Right renal cortex interstitium (tissue), 3 donors: ENCODE data around the gene HOMER2. TPM values are rescaled to one million over a fixed set of nuclear protein-coding genes. Genes with fewer than 3 reads are reported as not detected.

Experiments
- DNase-seq, 3 donors: peaks; one replicate each; pipeline ENCODE4 v3.0.0-alpha.2; 2013; ENCODE audit warnings: low read depth in 3 of 3, low spot score in 2 of 3
- polyA plus RNA-seq, 3 donors: library from polyadenylated mRNA; unstranded; fragments of 120-200 nt; gene quantifications; one replicate each; pipeline ENCODE4 v1.2.1, GENCODE V29; 2013; ENCODE audit not compliant: insufficient read length in 3 of 3

Gene HOMER2
- polyA plus RNA-seq, 3 donors = 28.3 to 29.8 (median 29.3) TPM

GRCh38 chr15:82807920-82808633, 144.4 kb downstream of the HOMER2 start:
- DNase-seq = no peak

GRCh38 chr15:82805994-82806406, 146.5 kb downstream of the HOMER2 start, which contains the start of gene FSD2:
Gene FSD2 (minus strand): TSS chr15:82806069. CDS start chr15:82787390, 18,679 bp downstream.
- DNase-seq = peak in 1 of 3 donors; percentile 15

- no peak for DNase-seq
Measured at GRCh38 chr15:82804575-82804949, 148.0 kb downstream of the HOMER2 start.

- no peak for DNase-seq
Measured at GRCh38 chr15:82803793-82804574, 148.5 kb downstream of the HOMER2 start.

GRCh38 chr15:82802497-82802896, 150.0 kb downstream of the HOMER2 start:
- DNase-seq = no peak

DNA sequence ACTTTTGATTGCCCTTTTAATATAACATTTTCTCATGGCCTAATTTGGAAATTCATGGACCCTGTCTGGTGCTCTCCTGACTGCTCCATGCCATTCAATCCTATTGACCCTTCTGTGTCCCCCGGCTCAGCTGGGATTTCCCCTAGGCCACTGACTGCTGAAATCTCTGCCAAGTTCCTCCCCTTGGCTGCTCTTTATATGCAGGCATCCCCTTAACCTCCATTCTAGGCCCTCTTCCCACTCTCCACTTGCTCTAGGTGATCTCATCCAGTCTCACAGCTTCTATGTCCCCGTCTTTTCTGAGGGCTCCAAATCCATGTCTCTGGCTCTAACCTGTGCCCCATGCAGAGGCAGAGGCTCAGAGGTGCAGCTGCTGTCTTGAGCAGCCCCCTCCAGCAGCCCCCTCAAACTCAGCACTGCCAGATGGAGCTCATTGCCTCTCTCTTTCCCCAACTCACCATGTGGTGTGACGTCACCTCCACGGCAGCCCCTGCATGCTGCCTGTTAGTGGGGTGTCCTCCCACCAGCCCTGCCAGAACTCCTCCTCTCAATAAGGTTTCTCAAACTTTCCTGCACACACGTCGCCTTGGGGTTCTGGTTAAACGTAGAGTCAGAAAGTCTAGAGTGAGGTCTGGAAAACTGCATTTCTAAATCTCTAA, 153.2 kb downstream of the HOMER2 start:
- DNase-seq = no peak

Other genes starting within 250 kb of the HOMER2 start
- 1 to 10 TPM; 1.9 to 2.8 (median 2.1) TPM for gene AP3B2, start 242.8 kb downstream of the HOMER2 start, polyA plus RNA-seq
- under 1 TPM; 0.10 to 0.21 (median 0.15) TPM for gene FSD2, start 146.7 kb downstream of the HOMER2 start, polyA plus RNA-seq
- gene WHAMM, start 143.1 kb downstream of the HOMER2 start, polyA plus RNA-seq = 10 to 100 TPM; 11.5 to 14.0 (median 12.5) TPM
- 10 to 100 TPM; 43.6 to 48.5 (median 46.3) TPM for gene RAMAC, start 33.5 kb upstream of the HOMER2 start, polyA plus RNA-seq
- gene C15orf40, start 58.9 kb upstream of the HOMER2 start, polyA plus RNA-seq = 10 to 100 TPM; 31.7 to 36.5 (median 32.7) TPM
- 10 to 100 TPM; 70.7 to 77.1 (median 74.2) TPM for gene BTBD1, start 114.5 kb upstream of the HOMER2 start, polyA plus RNA-seq
- gene TM6SF1, start 154.9 kb upstream of the HOMER2 start, polyA plus RNA-seq = 1 to 10 TPM; 1.7 to 2.0 (median 1.8) TPM